NOMO-1 treated with DMSO at 0.1 percent for 48 hours (cell line): ENCODE measurements around the gene TSHZ2.
A peak's percentile ranks its signal among the peaks of the same experiment; 100 is the strongest.

Source experiments
- DNase-seq: peaks from one replicate; lab custom pipeline; 2025; ENCODE audit not compliant: unreplicated experiment; lab: John Stamatoyannopoulos, UW

Gene TSHZ2

DNA sequence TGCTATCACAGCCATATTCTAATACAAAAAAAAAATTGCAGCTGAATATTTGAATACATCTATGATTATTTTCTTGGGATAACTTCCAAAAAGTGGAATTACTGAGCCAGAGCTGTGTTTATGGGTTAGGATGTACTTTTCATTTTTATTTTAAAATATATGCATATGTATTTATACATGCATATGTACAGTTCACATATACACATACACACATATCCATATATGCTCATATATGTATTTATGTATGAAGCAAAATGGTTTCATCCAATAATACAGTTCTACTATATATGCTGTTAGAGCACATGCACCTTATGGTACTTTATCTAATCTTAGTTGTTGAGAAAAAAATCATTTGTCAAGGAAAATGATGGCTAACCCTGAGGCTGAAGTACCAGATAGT is 54.9 kb downstream of the TSHZ2 start:
- DNase-seq = no peak

DNA sequence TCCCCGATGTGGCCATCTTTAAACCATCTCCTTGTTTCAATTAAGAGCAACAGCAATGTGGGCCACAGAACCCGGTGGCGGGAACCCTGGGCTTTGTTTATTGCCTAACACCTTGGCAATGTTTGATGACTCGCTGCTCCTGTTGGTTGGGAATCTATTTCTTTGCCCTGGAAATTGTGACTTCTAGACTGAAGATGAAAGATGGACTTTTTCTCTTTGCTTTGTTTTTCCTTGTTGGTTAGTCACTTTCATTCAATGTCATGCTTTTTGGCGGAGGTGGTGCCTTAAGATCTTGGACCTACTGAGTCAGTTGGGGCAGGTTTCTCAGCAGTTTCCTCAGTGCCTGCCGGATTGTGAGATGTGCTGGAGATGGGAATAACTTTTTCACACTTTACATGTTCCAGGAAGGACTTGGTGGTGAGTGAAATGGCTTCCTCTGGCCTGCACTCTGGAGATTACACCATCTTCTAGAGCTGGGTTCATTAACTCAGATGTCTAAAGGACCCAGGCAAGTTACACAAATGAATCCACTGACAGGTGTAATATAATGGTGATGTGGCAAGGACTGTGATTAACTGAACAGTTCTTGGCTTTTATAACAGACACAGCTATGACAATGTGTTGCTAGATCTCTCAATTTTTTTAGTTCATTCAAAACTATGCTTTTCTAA is 56.3 kb downstream of the TSHZ2 start:
- no peak for DNase-seq

DNA sequence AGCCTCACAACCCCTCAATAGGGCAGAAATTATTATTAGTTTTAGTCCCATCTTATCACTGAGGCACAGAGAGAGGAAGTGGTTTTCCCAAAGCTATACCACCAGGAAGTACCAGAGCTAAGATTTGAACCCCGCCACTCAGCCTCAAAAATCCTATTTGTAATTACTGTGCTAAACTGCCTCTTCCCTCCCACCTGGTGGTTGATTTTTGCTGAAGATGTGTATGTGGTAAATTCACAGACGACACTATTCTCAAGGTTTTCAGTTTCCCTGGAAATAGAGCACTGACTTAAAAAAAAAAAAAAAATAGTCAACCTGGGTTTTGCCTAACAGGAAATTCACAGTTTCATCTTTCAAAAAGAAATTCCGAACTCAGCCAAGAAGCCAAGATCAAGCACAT is 57.9 kb downstream of the TSHZ2 start:
- no peak for DNase-seq

DNA sequence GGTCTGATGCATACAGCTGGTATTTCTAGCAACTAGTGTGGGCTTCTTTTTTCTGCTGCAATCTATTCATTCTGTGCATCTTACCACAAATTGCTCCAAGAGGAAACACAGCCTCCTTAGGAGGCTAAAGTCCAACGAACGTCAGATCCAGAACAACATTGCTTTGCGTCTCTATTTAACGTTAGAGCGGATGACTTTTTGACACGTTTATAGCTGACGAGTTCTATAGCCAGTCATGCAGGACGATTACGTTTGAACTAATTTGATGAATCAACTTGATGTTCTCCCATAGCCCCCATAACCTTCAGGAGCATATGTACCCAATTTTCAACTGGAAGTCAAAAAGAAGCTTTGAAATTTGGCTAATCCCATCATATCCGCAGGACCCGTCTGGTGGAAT is 59.9 kb downstream of the TSHZ2 start:
- no peak for DNase-seq

DNA sequence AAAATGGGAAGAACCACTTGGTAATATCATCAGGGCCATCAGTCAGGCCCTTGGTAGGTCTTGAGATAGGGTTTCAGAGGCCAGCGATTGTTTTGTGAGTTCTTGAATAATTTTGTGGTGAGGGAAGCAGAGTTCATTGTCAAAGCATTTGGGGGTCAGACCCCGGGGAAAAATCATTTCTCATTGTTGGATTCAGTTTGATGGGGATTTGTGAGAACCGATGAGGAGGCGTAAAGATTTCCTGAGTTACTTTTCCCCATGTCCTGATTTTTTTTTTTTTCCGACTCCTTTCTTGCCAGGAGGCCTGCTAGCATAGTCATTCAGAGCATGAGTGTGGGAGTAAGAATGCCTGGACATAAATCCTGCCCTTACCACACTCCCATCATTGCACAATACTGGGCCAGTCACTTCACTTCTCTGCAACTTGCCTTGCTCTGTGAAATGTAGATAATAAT is 60.3 kb downstream of the TSHZ2 start:
- no peak for DNase-seq

DNA sequence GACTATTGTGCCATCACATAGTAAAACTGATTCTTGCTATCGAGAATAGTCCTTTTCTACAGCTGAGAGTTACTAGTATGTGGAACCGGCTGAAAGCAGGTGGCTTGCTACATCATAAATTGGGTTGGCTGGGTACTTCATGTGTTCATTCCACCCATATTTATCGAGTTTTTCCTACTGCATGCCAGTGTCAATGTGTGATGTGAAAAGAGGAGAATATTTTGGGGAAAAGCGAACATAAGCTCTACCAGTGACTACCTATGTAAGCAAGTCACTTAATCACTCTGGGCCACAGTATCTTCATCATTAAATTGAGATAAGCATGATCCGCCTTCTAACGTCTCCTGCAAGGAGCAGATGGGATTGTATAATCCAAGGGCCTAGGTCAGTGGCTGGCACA is 61.0 kb downstream of the TSHZ2 start:
- DNase-seq = no peak

DNA sequence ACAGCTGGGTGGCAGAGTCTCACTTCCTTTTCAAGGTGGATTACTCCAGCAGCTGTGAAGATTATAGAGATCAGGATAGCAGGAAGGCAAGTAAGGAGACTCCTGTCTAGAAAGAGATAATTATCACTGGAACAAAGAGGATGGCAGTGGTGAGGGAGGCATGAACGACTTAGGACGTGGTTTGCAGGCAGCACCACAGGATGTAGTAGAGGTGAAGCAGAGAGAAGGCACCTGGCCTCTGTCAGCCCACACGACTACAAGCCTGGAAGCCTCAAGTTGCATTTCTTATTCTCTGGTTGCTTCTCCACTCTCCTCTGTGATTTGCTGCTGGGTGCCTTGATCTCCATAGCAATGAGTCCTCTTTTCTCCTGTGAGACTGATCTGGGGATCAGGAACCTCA is 62.7 kb downstream of the TSHZ2 start:
- DNase-seq = no peak

DNA sequence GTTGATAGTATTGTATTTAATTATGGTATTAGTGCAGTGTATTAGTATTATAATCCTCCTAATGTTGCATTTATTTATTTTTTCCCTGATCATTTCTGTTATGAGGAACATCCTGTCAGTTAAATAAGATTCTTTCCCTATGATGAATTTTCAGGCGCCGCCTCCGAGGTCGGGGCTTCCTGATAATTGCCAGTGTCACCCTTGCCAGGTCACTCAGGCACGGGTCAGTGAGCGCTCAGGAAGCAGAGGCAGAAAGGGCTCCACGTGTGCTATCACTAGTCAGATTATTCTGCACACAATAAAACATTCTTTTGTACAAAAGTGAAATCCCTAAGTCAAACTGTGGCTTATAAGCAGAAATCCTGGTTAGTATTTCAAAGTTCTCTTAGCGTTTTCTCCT is 64.8 kb downstream of the TSHZ2 start:
- no peak for DNase-seq

DNA sequence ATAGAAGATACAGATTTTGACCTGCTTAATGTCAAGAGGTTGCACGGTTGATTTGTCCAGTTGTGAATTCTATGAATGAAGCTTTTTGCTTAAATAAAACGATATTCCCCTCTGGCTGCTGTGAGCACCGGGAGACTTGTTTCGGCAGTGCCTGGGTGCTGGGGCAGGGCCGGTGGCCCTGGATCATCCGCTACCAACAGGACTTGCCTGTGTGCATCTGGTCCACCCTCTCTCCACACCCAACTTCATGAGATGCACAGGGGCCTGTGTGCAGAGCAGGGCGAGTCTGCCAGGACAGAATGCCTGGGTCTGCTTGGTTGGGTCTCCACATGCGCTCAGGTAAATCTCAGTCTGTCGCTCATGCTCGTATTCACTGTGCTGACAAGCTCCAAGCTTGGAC is 65.5 kb downstream of the TSHZ2 start:
- DNase-seq = no peak

DNA sequence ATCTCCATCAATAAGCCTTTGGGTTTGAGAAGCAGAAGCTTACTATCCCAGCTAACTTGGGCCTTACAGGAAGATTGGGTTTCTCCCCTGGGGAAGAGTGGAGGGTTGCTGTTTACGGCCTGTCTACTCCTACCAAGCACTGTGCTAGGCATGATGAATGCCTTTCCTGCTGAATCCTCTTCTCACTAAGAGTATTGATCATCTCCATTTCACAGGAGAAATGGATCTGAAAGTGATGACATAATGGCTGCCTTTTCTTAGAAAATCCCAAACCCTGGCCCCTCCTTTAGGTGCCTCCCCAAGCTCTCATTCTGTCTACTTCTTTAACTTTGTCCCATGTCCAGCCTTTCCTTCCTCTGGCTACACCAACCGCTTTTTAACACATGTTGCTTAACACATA is 66.1 kb downstream of the TSHZ2 start:
- no peak for DNase-seq

DNA sequence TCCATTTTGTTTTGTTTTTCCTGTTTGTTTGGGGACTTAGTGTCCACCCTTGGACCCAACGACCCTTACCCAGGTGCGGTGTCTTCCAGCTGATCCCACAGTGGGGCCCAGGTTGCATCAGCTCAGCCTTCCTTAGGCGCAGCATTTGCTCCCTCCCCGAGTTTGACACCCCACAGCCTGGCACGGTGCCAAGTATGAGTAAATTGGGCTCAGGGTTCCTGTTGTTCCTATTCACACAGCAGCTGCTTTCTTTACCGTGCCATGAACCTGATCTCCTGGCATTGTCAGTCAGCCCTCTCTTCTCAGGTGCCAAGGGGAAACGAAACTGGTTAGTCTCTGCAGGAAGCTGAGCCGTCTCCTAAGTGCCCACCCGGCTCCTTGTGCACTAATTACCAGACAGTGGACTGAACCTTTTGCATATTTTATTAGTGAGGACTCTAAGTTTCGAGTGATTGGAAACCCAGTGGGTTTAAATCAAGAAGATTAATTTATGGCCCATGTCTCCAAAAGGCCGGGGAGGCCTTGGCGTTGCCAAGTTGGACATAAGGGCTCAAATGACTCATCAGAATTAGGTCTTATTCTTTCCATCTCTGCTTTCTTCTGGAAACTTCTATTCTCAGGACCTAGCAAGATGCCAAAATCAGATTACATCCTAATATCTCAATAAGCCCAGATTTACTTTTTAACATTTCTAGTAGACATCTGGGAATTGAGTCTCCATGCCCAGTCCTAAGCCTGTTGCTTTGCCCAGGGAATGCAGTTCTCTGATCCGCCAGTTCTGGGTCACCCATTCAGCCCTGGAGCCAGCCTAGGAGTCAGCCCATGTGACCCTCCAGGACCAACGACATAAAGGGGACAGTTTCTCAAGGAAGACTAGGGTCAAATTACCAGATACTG is 68.8 kb downstream of the TSHZ2 start:
- DNase-seq = peak; percentile 14

DNA sequence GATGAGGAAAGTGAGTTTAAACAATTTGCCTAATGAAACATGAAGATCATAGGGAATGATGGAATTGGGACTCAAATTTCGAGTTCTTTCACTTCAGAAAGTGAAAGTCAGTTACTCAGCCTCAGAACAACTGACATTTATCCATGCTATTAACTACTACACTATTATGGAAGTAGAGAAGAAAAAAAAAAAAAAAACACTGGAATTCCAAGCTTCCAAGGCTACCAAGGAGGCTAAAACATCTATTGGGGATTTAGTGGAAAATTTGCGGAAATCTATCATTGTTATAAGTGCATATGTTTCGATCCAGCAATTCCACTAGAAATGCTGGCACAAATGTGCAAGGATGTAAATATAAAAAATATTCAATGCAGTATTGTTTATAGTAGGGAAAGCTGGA is 70.4 kb downstream of the TSHZ2 start:
- no peak for DNase-seq

DNA sequence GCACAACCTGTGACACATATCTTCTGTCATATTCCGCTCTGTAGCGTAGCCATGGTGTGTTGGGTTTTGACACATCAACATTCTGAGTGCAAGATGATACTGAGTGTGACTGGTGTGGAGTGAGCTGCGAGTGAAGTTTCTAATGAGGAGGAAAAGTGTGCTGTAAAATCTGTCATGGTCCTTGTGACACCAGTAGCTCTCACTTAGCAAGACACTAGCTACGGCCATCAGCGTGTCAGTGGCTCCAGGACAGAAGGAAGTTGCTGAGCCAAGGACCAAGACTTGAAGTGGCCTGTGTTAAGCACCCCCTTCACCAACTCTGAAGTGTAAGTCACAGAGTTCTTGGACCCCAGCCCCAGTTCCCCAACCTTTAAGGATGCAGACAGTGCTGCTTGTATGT is 72.1 kb downstream of the TSHZ2 start:
- no peak for DNase-seq

DNA sequence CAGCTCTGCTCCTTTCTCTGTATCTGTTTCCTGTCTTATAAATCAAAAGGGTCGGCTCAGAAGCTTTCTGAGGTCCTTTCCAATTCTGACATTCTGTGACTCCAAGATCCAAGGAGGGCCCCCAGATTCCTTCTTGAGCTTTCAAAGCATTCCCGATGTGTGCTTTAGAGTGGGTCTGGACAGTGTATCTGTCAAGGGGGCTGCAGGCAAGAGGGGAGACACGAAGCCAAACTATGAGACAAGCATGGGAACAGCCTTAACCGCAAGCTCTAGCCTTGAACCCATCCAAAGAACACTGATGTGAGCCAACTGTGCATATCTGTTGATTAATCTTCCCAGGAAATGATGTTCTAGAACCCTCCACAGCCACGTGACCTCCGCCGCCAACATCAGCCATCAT is 73.8 kb downstream of the TSHZ2 start:
- DNase-seq = no peak

DNA sequence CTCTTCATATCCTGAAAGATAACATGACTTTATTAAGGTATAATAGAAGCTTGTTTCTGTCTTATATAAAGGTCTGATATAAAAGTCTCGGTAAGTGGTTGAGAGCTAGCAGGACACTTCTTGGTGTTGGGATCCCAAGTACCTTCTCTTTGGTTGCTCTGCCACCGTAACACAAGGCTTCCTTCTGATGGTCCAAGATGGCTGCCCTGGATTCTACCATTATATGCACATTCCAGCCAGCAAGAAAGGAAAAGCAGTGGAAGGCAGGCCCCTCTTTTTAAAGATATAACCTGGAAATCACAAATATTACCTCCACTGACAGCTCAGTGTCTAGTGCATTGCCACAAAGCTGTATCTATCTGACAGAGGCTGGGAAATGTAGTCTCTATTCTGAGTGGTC is 75.0 kb downstream of the TSHZ2 start:
- no peak for DNase-seq

DNA sequence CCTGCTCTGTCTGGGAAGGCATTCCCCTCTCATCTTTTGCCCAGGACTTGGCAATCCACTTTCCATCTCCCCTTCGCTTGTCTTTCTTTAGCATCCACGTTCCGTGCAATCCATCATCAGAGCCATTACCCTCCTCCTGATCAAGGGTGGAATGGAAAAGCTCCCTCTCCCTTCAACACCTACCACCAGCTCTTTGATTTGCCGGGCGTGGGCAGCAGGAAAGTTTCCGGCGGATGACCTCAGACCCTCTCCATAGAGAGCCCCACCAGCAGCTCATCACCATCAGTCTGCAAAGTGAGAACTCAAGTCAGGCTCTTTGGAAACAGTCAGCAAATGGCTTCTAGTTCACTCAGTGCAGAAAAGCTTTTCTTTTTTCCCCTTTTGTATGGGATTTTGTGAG is 76.2 kb downstream of the TSHZ2 start:
- DNase-seq = no peak

DNA sequence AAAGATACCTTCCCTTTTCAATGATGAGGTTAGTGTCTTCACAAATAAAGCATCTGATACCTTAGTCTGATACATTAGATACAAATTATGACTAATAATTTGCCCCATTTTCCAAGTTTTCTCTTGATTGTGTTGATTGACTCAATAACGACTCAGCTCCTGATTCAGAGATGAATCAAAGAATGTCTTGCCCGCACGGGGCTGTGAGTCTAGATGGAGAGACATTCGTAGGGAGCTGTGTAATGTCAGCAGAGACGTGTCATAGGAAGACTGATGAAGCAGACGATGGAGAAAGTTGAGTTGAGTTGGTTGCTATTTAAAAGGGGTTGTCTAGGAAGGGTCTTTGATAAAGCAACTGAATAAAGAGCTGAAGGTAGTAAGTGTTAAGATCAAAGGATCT is 78.2 kb downstream of the TSHZ2 start:
- no peak for DNase-seq

DNA sequence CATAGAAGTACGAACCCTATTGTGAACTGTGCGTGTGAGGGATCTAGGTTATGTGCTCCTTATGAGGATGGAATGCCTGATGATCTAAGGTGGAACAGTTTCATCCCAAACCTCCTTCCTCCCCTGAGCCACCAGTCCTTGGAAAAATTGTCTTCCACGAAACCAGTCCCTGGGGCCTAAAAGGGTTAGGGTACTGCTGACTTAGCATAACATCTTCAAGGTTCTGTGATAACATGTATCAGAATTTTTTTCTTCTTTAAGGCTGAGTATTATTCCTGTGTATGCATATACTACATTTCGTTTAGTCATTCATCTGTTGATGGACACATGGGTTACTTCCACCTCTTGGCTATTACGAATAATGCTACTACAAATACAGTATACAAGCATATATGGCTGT is 80.2 kb downstream of the TSHZ2 start:
- no peak for DNase-seq

DNA sequence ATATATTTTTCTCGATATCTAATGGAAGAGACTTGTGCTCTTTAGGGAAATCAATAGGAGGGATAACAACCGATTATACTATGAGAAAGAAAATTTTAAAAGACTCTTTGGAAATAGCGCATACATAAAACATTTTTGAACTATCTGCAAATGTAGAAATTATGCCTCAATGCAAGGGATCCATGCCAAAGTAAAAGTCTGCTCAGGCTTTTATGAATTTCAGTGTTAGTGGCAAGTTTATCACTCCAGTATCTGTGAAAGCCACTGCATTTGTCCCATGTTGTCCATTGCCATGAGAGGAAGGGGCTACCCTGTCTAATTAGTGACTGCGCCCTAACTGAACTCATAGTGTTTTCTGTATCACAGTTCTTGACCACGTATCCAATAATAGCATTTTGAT is 81.4 kb downstream of the TSHZ2 start:
- DNase-seq = no peak

DNA sequence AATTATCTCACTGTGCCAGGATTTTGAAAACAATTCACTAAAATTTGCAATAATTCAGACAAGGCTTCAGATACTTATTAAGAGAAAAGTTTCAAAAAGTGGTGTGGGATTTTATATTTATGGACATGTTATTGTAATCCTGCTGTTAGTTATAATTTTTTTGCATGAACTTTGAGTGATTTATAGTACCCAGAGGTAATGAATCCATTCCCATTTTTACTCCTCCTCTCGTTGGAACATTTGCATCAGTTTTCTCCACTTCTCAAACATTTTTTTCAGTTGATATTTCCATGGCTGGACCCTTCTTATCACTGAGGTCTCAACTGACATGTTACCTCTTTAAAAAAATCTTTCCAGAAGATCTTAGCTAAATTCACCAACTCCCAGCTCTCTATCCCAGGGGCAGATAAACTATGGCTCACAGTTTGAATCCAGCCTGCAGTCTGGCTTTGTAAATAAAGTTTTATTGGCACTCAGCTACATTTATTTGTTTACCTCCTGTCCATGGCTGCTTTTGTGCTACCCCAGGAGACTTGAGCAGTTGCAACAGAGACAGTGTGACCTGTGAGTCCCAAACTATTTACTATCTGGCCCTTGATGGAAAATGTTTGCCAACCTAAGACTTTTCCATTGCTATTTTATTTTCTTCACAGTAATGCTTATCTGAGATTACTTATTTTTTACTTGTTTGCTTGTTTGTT is 83.4 kb downstream of the TSHZ2 start:
- DNase-seq = no peak

DNA sequence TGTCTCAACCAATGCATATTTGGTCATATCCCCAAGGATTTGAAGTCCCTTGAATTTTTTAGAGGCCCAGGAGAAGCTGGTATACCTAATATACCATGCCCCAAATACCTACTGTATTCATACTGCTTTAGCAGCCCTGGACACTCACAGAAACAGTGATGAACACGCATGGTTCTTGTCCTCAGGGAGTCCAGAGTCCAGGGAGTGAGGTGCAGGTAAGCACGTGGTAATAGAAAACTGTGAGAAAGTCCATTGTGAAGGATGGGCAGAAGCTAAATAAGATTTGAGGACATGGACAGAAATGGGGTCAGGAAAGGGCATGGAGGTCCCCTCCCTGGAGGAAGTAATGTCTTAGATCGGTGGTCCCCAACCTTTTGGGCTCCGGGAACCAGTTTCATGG is 85.4 kb downstream of the TSHZ2 start:
- no peak for DNase-seq

DNA sequence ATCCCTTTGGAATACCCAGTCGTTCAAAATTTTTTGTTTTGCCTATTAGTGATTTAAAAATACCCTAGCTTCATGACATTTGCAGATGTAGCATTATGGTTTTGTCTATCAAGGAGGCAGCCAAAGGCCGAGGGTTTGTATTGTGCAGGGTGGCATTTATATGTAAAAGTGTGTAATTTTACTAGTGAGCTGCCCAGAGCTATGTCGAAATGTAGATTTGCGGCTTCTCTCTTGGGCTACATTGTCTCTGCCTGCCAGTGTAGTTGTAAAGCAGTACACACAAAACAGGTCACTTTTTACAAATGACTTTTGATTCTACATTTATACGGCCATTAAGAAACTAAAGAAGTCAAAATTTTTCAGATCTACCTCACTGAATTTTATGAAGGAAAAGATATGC is 87.7 kb downstream of the TSHZ2 start:
- no peak for DNase-seq
